Measurements from ENCODE around the gene E4F1.

DNA sequence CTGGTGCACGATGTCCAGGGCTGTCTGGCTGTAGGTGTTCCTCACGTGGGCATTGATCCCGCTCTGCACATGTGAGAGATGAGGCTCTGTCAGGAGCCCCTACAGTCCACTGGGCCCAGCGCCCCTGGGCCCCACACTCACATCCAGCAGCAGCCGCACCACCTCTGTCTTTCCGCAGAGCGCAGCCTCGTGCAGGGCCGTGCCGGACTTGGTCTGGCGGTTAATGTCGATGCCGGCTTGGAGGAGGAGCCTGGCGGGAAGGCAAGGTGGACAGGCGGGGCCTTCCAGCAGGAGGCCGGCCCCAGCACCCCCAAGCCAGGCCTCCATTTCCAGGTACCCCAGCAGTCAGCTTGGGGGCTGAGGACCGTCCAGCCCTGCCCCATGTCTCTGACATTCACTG, 36.2 kb upstream of the E4F1 start:
- TF ChIP-seq, protein P1, sequence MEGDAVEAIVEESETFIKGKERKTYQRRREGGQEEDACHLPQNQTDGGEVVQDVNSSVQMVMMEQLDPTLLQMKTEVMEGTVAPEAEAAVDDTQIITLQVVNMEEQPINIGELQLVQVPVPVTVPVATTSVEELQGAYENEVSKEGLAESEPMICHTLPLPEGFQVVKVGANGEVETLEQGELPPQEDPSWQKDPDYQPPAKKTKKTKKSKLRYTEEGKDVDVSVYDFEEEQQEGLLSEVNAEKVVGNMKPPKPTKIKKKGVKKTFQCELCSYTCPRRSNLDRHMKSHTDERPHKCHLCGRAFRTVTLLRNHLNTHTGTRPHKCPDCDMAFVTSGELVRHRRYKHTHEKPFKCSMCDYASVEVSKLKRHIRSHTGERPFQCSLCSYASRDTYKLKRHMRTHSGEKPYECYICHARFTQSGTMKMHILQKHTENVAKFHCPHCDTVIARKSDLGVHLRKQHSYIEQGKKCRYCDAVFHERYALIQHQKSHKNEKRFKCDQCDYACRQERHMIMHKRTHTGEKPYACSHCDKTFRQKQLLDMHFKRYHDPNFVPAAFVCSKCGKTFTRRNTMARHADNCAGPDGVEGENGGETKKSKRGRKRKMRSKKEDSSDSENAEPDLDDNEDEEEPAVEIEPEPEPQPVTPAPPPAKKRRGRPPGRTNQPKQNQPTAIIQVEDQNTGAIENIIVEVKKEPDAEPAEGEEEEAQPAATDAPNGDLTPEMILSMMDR (IDR thresholded peaks at IDR 0.05), result no peak
- TF ChIP-seq POLR2A (IDR thresholded peaks at IDR 0.05), result no peak
